PC-3 (cell line): Measurements from ENCODE around the gene ACER2. TPM values are rescaled to one million over a fixed set of nuclear protein-coding genes. Genes with fewer than 3 reads are reported as not detected.

Experiments
- ATAC-seq: fragments of 200-7000 bp; cut with Tn5 transposase; 2 replicates; pipeline ENCODE4 v1.9.1; 2020; ENCODE audit warnings: mild to moderate bottlenecking, moderate library complexity
- BruUV-seq: library from RNA; stranded (reverse); fragments of 400-500 nt; replicated peaks from 2 replicates; lab custom pipeline; 2021; lab: Mats Ljungman, UMichigan
- CTCF ChIA-PET: fragments of 300-600 bp; sonication (Branson Sonifier 250); formaldehyde crosslinking; loops from one replicate; lab custom pipeline; 2022; ENCODE audit warnings: antibody characterized with exemption; lab: Charles Lee
- POLR2A ChIA-PET: fragments of 300-600 bp; sonication (Branson Sonifier 250); formaldehyde crosslinking; loops from one replicate; lab custom pipeline; 2022; ENCODE audit warnings: antibody characterized with exemption; ENCODE audit not compliant: unreplicated experiment; lab: Charles Lee
- DNase-seq: peaks from one replicate; pipeline ENCODE4 v3.0.0-alpha.2; 2015
- H2AFZ ChIP-seq: fragments of 300-600 bp; sonication (generic); 2 replicates; pipeline ENCODE4 v1.6.0; 2016; ENCODE audit warnings: antibody characterized with exemption, low read length
- H3F3A ChIP-seq: fragments of 300-600 bp; sonication (generic); one replicate; pipeline ENCODE4 v1.6.0; 2017; ENCODE audit warnings: antibody characterized with exemption, low read length, control low read depth, mild to moderate bottlenecking; ENCODE audit not compliant: unreplicated experiment
- H3K27ac ChIP-seq: fragments of 300-600 bp; sonication (generic); 2 replicates; pipeline ENCODE4 v1.5.1; 2016; ENCODE audit warnings: mild to moderate bottlenecking, low read length
- H3K27me3 ChIP-seq: fragments of 300-600 bp; sonication (generic); 2 replicates; pipeline ENCODE4 v1.6.1; 2016; ENCODE audit warnings: low read length, mixed read lengths
- H3K36me3 ChIP-seq: fragments of 300-600 bp; sonication (generic); 2 replicates; pipeline ENCODE4 v1.6.1; 2016; ENCODE audit warnings: low read depth, mixed run types, low read length, mixed read lengths
- H3K4me1 ChIP-seq: fragments of 300-600 bp; sonication (generic); 2 replicates; pipeline ENCODE4 v1.5.1; 2016; ENCODE audit warnings: low read length; ENCODE audit not compliant: insufficient read depth
- H3K4me2 ChIP-seq: fragments of 300-600 bp; sonication (generic); 2 replicates; pipeline ENCODE4 v1.6.0; 2016; ENCODE audit warnings: low read length
- H3K4me3 ChIP-seq: fragments of 300-600 bp; sonication (generic); 2 replicates; pipeline ENCODE4 v1.5.1; 2016; ENCODE audit warnings: mild to moderate bottlenecking, low read length, mixed read lengths
- H3K79me2 ChIP-seq: fragments of 300-600 bp; sonication (generic); 2 replicates; pipeline ENCODE4 v1.6.1; 2017; ENCODE audit warnings: low read length, mixed read lengths
- H3K9ac ChIP-seq: fragments of 300-600 bp; sonication (generic); 2 replicates; pipeline ENCODE4 v1.6.0; 2016; ENCODE audit warnings: mild to moderate bottlenecking, low read length
- H3K9me2 ChIP-seq: fragments of 300-600 bp; sonication (generic); replicated peaks from 2 replicates; pipeline ENCODE4 v1.6.1; 2016; ENCODE audit warnings: mixed run types, low read length, mixed read lengths
- H3K9me3 ChIP-seq: fragments of 300-600 bp; sonication (generic); 2 replicates; pipeline ENCODE4 v1.6.1; 2016; ENCODE audit warnings: low read length, mixed read lengths
- H4K20me1 ChIP-seq: fragments of 300-600 bp; sonication (generic); 2 replicates; pipeline ENCODE4 v1.6.1; 2016; ENCODE audit warnings: low read length, mixed read lengths
- CTCF ChIP-seq: fragments of 300-600 bp; sonication (generic); conservative IDR thresholded peaks from 2 replicates; pipeline ENCODE4 v1.5.1; 2017; ENCODE audit warnings: antibody characterized with exemption, low read depth, mild to moderate bottlenecking, low read length
- EZH2 ChIP-seq: fragments of 300-600 bp; sonication (generic); IDR thresholded peaks from one replicate; pipeline ENCODE4 v1.6.1; 2017; ENCODE audit warnings: antibody characterized with exemption, mild to moderate bottlenecking, low read length; ENCODE audit not compliant: unreplicated experiment
- EZH2phosphoT487 ChIP-seq: fragments of 300-600 bp; sonication (generic); IDR thresholded peaks from 2 replicates; pipeline ENCODE4 v1.6.1; 2018; ENCODE audit warnings: mild to moderate bottlenecking, antibody characterized with exemption, low read length, borderline replicate concordance
- intact Hi-C: fragments of 100-400 bp; cut with micrococcal nuclease; formaldehyde crosslinking; loops from 2 replicates; pipeline ENCODE4 v1.9.0; 2023
- total RNA-seq: library from RNA; depleted of rRNA; stranded (reverse); fragments of >200 nt; gene quantifications from 2 replicates; pipeline ENCODE4 v1.2.3, GENCODE V29; 2014

The ACER2 gene
- total RNA-seq, 1 experiment from 2014 or later, result 2.4 TPM

GRCh38 chr9:19490828-19491227 is 82.0 kb downstream of the ACER2 start:
- H3K79me2 ChIP-seq, result no peaks in the 10 kb centered on the region
- no peaks in the 10 kb centered on the region for H3K9me2 ChIP-seq
- peaks cover 11% of the 10 kb centered on the region for H3K27me3 ChIP-seq
- H3K4me1 ChIP-seq, result 0 out of 2 replicates have a peak, but pooled peaks cover 16% of the 10 kb centered on the region
- H2AFZ ChIP-seq, result no peak overlapping the region
- no TSS peak for BruUV-seq
- no peak overlapping the region for H3K4me3 ChIP-seq
- ChIA-PET POLR2A (no interaction called here), CTCF (no interaction called here)
- H3K27ac ChIP-seq, result no peak overlapping the region
- intact Hi-C loops, result loop anchor here (5.0 to 10.0 kb wide), 2 partner anchors 151 to 854 kb away; no protein-coding TSS in a partner anchor
- DNase-seq (no peak), ATAC-seq (no peak)
- H3K9ac ChIP-seq, result no peak overlapping the region
- H3K4me2 ChIP-seq, result no peak overlapping the region
- no peaks in the 10 kb centered on the region for H4K20me1 ChIP-seq
- H3F3A ChIP-seq, result no peaks in the 10 kb centered on the region
- H3K36me3 ChIP-seq, result no peaks in the 10 kb centered on the region
- no peaks in the 10 kb centered on the region for H3K9me3 ChIP-seq
- TF ChIP-seq EZH2 (no peak), EZH2phosphoT487 (no peak), CTCF (no peak)

GRCh38 chr9:19492775-19493173 is 84.0 kb downstream of the ACER2 start:
- H3K79me2 ChIP-seq, result no peaks in the 10 kb centered on the region
- no peak overlapping the region for H3K9ac ChIP-seq
- no TSS peak for BruUV-seq
- DNase-seq, result no peak
- H3K9me2 ChIP-seq, result no peaks in the 10 kb centered on the region
- TF ChIP-seq EZH2 (no peak), EZH2phosphoT487 (no peak), CTCF (no peak)
- no peaks in the 10 kb centered on the region for H3F3A ChIP-seq
- no peak for ATAC-seq
- ChIA-PET CTCF (interaction anchor here (0.7 kb wide), 1 partner anchor 33 kb away, joined by 3 read pairs; no protein-coding TSS in a partner anchor), POLR2A (no interaction called here)
- no peaks in the 10 kb centered on the region for H3K36me3 ChIP-seq
- H3K27me3 ChIP-seq, result peaks cover 18% of the 10 kb centered on the region
- H4K20me1 ChIP-seq, result no peaks in the 10 kb centered on the region
- intact Hi-C loops, result loop anchor here (1.0 to 10.0 kb wide), 3 partner anchors 150 to 852 kb away; no protein-coding TSS in a partner anchor
- H3K4me2 ChIP-seq, result peak overlapping the region; percentile 87
- no peak overlapping the region for H3K27ac ChIP-seq
- H3K9me3 ChIP-seq, result no peaks in the 10 kb centered on the region
- no peak overlapping the region for H2AFZ ChIP-seq
- no peak overlapping the region for H3K4me3 ChIP-seq
- H3K4me1 ChIP-seq, result 0 out of 2 replicates have a peak, but pooled peaks cover 8% of the 10 kb centered on the region

- TF ChIP-seq EZH2phosphoT487, result no peak
- TF ChIP-seq CTCF, result peak; percentile 73
- Histone ChIP-seq H3K4me1 (0 out of 2 replicates have a peak, but pooled peaks cover 8% of the 10 kb centered on the region), H3F3A (no peaks in the 10 kb centered on the region), H3K4me3 (peak overlapping the region; percentile 61), H4K20me1 (no peaks in the 10 kb centered on the region), H3K27me3 (peaks cover 18% of the 10 kb centered on the region), H3K9me3 (no peaks in the 10 kb centered on the region), H3K79me2 (no peaks in the 10 kb centered on the region), H3K9me2 (no peaks in the 10 kb centered on the region), H3K4me2 (peak overlapping the region; percentile 87), H3K27ac (no peak overlapping the region), H3K36me3 (no peaks in the 10 kb centered on the region), H2AFZ (0 out of 2 replicates have a peak overlapping the region, but pooled peaks have one; percentile 40), H3K9ac (no peak overlapping the region)
- DNase-seq (peak; percentile 69), ATAC-seq (peak; percentile 76)
- intact Hi-C loops, result loop anchor here (1.0 to 10.0 kb wide), 3 partner anchors 149 to 852 kb away; no protein-coding TSS in a partner anchor
- ChIA-PET POLR2A (no interaction called here), CTCF (interaction anchor here (0.7 kb wide), 1 partner anchor 34 kb away, joined by 3 read pairs; no protein-coding TSS in a partner anchor)
- no TSS peak for BruUV-seq
Observed at GRCh38 chr9:19493174-19493811, 84.5 kb downstream of the ACER2 start.
